Glomerular endothelial cell (primary cell): ENCODE measurements around the gene INTS6. TPM values are rescaled to one million over a fixed set of nuclear protein-coding genes. Genes with fewer than 3 reads are reported as not detected.

Experiments used
- DNase-seq: peaks from one replicate; pipeline ENCODE4 v3.0.0-alpha.2; 2011; ENCODE audit warnings: low read depth, low spot score; ENCODE audit errors: extremely low read depth
- total RNA-seq: library from RNA; depleted of rRNA; stranded (reverse); fragments of >200 nt; gene quantifications from 2 replicates; pipeline ENCODE4 v1.2.3, GENCODE V29; 2015

Gene INTS6
- total RNA-seq, 1 donor from 2014 or later: 26.9 TPM

DNA sequence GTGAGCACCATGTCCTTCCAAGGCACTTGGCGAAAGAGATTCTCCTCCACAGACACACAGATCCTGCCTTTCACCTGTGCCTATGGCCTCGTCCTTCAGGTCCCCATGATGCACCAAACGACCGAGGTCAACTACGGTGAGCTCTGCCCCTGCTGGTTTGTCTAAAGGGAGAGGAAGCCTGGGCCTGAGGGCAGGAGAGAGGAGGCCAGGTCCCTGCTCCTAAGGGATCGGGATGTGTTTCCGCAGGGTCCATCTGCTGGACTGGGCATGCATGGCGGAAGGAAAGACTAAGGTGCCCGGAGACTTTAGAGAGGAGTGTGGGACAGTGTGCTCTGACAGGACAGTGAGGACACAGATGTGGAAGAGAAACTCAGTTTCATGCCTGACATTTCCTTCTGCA is 105.7 kb downstream of the INTS6 start:
- DNase-seq: no peak

DNA sequence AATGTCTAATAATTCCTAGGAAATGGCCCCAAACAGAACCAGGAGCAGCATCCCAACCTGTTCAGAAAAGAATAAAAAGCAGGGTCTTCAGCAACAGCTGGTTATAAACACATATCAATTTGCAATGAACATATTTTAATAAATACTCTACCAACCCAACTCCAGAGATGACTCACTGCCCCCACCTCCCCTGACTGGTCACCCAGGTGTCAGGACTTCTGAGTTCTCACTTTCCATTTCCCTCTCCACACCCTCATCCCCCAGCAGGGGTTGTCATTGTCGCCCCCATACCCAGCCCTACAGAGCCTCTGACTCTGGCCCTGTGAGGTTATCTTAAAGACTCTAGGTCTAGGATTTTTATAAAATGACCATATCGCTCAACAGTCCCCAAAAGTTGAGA is 106.4 kb downstream of the INTS6 start:
- DNase-seq: no peak

DNA sequence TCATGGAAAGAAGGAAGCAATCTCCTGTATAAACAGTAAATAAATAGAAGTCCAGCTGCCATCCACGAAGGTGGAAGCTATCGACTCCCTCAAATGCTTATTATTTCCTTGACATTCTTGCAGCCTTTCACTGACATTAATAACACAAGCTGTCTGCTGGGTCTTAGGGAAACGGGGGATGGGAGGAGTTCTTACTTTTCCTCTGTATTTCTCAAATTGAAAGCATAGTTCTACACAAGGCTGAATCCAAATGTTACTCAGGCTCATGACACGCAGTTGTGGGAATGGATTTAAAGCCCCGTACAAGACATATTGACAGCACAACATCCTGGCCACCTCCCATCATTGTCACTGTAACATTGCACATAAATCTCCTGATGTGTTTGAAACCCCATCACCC is 109.4 kb downstream of the INTS6 start:
- no peak for DNase-seq

DNA sequence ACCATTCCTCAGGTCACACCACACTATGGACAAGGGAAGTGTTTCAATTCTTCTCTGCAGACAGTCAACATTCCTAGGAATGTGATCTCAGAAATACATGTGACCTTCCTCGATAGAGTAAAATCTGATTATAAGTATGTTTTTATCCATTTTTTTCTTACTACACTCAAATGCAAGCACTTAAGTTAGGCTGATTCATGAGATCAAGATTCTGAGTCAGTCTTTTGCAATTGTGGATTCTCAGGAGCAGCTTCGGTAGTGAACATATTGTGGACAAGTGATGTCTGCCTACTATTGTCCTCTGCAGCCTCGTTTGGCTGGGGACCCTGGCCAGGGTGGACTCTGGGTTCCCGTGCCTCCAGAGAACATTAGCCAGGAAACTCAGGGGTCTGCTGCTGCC is 110.1 kb downstream of the INTS6 start:
- no peak for DNase-seq

DNA sequence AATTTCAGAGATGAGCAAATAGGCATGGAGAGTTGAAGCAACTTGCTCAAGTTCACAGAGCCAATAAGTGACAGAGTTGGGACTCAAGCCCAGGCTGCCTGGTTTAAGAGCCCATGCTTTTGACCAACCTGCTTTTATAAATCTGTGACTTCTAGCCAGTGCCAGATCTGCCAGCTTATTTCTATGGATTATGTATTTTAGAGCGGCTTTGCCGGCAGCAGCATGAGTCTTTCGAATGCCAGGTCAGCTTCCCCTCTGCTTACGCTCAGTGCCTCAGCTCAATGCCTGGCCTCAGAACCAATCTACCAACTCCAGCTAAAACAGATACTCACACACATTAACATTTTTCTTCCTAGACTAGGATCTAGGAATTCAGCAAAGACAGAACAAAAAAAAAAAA is 111.0 kb downstream of the INTS6 start:
- no peak for DNase-seq

DNA sequence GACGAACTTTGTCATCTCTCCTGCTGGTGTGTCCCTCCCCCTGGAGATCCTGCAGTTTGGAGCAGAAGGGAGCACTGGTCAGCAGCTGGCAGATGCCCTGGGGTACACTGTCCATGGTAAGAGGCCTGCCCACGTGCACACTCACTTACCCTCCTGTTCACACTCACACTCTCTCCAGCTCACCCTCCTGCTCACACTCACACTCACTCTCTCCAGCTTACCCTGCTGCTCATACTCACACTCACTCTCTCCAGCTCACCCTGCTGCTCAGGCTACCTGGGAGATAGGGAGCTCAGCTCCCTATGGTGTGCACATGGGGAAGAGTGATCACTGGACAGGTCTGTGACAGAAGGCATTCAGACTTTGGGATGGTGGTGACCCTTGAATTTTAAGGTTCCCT is 111.6 kb downstream of the INTS6 start:
- no peak for DNase-seq

DNA sequence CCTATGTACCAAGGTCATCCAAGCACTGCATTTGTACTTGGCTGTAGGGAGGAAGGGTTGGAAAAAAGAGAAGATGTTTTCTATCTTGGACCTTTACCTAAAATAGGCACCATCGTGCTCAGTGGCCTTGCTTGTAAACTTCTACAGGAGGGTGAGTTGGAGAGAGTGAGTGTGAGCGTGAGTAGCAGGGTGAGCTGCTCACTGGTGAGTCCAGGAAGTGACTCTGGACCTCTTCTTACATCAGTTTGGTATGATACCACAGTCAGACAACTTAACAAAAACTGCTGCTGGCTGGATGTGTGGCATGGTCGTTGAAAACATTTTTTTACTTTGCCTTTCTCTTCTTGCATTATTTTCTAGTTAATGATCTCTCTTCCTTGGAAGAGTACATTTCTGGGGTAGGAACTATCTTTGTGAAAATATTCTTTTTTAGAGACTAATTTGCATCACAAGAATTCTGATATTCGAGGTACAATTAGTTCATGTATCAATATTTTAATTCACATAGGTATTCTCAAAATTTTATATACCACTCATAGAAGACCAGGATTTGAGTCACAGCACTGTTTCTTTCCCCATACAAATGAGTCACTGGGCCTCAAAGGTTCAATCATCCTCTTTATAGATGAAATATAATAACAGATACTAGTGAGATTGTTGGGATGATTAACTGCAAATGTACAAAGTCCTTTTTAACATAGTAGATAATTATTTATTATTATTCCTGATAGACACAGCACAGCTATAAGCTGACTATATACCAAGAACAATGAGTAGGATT is 112.7 kb downstream of the INTS6 start:
- DNase-seq: no peak

DNA sequence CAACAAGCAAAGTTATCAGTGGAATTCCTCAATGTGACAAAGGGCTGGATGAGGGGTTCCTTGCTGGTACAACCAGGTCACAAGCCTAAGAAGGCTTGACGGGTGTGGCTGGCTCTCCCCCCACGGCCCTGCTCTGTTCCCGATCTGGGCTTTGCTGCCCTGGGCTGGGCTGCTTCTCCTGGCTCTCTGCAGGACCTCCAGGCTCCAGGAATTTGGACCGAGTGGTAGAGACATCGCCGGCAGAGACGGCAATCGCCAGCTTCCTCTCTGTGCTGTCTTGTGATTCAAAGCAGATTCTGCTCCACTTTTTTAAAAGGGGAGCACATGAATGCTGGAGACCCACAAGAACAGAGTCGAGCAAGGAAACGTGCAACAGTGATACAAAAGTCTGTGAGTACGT is 113.5 kb downstream of the INTS6 start, which contains the start of gene SERPINE3:
Gene SERPINE3, plus strand, starts transcription at position 338 of the 400 bp plus-strand sequence. CDS start 1,401 bp downstream, outside the sequence.
- no peak for DNase-seq

DNA sequence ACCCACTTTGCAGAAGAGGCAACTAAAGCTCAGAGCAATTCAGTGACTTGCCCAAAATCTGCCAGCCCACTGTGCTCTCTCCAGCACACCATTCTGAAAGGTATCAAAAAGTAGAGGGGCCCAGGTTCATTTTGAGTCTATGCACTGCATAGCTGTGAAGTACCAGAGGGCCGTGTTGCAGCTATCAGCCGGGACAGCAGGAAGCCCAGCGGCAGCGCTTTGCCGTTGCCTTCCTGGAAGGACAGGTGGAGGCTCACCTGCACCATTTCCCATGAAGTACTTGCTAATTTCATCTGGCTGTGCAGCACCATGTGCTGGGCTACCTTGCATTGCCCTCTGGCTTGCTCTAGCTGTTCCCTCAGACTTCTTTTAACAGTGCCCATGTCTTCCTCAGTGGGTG is 116.1 kb downstream of the INTS6 start:
- no peak for DNase-seq

DNA sequence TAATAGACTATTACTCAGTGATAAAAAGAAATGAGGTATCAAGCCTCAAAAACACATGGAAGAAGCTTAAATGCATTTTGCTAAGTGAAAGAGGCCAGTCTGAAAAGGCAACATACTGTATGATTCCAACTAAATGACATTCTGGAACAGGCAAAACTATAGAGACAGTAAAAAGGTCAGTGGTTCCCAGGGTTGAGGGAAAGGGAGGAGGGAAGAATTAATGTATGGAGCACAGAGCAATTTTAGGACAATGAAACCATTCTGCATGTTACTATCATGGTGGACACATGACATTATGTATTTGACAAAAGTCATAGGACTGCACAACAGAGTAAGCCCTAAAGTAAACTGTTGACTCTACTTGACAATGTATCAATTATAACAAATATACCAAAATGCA is 119.0 kb downstream of the INTS6 start:
- DNase-seq: no peak

DNA sequence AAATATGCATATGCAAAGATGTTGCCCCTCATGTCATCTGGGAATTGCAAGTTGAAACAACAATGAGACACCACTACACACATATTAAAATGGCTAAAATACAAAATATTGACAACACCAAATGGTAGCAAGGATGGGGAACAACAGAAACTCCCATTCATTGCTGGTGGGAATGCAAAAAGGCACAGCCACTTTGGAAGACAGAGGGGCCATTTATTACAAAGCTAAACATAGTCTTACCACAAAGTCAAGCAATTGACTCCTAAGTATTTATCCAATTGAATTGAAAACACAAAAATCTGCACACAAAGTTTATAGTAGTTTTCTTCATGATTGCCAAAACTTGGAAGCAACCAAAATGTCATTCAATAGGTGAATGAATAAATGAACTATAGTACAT is 119.4 kb downstream of the INTS6 start:
- no peak for DNase-seq

DNA sequence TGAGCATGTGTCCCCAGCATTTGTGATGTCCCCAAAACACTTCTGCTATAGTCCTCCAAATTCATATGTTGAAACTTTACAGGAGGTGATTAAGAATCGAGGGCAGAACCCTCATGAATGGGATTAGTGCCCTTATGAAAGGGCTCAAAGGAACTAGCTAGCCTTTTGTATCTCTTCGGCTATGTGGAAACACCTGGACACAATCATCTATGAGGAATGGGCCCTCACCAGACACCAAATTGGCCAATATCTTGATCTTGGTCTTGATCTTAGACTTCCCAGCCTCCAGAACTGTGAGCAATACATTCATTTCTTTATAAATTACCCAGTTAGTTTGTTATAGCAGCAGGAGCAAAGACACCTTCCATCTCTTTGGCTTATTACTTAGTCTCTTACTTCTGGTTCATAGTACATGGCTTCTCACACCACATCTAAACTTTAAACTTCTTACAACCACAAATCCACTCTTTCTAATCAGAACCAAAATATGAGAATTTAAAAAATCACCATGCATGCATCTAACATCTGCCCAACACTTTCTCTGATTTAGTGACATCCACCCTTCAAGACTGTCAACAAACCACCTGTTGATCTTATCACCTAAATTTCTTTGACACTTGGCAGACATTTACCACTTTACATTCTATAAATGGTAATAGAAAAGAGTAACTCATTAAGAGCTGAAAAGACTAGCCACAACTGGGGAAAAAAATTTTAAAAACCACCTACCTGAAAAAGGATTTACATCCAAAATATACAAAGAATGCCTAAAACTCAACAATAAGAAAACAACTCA is 120.1 kb downstream of the INTS6 start:
- DNase-seq: no peak

DNA sequence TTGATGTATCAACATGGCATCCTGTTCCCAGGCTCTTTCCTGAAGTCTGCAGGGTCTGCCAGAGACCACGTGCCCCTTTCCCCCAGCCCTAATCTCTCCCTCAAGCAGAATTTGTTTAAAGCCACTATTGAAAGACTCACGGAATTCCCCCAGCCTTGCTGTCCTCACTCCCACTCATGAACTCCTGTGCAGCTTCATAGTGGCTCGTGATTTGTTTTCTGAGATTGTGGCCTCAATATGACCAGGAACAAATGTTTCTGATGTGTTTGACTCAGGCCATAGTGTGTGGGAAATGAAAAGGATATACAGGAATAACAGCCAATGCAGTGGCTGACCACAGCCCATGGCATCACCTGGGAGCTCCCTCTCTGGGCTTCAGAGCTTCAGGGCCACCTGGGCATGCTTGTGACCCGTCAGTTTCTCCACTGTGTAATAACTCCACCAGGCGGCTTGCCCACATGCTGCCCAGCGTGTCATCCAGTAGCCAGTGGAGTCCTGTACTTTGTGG is 121.4 kb downstream of the INTS6 start:
- no peak for DNase-seq

DNA sequence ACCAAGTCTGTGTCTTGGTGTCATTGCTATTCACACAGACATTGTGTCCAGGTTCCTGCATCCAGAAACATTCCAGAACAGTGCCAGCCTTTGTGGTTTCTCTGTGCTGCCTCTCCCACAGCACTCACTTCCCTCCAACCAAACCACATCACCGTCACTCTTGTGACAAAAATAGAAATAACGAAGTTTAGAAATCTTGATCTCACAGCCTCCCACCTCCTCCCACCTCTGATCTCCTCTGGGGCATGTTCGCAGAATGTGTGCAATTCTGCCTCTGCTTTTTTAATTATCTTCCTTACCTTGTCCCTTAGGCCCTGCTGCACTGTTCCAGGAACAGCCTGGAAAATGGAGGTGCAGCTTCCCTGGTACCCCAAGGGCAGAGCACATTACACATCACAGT is 122.0 kb downstream of the INTS6 start:
- DNase-seq: no peak

DNA sequence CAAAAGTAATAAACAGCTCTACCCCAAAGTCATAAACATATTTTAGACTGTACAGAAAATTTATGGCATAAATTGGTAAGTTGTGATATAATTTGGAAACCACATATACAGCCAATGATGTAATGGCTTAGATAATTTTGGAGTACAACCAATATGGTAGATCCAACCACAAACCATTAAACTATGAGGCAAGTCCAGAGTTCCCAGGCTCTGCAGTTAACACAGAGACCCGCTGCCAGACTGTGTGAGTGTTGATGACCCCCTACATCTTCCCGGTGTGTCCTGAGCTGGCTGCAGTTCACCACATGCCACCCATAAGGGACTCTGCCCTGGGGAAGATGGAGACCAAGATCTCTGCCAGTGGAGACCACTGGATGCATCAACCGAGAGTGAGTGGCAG is 123.2 kb downstream of the INTS6 start:
- no peak for DNase-seq

DNA sequence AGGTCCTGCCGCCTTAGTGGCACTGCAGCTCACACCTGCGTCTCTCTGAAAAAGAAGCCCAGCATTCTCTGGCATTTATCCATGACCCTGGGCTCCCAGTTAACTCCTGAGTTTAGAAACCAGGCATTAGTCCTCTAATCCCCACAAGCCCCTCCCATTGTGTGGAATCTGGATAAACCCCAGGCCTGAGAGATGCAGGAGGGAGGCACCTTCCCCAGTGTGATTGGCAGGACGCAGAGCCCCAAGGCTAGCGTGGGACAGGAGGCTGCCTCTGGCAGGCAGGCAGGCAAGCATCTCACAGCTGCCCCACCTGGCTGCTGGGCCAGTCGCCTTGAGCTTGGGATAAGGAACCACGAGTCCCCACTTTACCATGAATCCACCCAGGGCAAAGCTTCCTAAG is 124.3 kb downstream of the INTS6 start:
- no peak for DNase-seq

DNA sequence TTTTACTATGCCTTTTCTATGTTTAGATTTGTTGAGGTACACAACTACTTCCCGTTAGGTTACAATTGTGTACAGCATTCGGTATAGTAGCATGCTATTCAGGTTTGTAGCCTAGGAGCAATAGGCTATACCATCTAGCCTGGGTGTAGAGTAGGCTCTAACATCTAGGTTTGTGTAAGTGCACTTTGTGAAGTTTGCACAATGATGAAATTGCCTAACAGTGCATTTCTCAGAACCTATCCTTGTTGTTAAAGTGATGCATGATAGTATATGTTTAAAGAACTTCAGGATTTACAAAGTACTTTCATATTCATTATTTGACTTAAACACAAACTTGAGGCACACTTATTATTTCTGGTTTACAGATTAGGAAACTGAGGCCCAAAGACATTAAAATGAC is 124.9 kb downstream of the INTS6 start:
- no peak for DNase-seq

DNA sequence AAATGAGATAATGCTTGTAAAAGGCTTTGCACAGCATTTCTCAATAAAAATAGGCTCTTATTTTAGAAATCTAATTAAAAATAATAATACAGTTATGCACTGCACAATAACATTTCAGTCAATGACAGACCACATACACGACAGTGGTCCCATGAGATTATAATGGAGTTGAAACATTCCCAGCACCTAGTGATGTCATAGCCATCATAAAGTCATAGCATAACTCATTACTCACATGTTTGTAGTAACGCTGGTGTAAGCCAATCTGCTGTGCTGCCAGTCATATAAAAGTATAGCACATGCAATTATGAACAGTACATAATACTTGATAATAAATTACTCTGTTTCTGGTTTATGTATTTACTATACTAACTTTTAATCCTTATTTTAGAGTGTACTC is 126.1 kb downstream of the INTS6 start:
- DNase-seq: no peak

DNA sequence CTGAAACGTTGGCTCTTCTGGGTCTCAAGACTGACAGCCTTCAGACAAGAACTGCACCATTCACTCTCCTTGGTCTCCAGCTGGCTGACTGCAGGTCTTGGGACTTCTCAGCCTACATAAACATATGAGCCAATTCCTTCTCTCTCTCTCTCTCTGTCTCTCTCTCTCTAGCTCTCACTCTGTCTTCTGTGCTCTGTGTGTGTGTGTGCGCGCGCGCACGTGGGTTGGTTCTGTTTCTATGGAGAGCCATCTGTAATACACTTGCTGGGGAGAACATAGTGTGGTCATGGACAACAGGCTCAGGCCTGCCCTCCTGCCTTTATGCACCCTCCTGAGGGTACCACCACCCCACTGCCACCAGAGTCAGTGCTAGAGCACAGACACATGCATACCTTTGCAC is 127.0 kb downstream of the INTS6 start:
- no peak for DNase-seq

DNA sequence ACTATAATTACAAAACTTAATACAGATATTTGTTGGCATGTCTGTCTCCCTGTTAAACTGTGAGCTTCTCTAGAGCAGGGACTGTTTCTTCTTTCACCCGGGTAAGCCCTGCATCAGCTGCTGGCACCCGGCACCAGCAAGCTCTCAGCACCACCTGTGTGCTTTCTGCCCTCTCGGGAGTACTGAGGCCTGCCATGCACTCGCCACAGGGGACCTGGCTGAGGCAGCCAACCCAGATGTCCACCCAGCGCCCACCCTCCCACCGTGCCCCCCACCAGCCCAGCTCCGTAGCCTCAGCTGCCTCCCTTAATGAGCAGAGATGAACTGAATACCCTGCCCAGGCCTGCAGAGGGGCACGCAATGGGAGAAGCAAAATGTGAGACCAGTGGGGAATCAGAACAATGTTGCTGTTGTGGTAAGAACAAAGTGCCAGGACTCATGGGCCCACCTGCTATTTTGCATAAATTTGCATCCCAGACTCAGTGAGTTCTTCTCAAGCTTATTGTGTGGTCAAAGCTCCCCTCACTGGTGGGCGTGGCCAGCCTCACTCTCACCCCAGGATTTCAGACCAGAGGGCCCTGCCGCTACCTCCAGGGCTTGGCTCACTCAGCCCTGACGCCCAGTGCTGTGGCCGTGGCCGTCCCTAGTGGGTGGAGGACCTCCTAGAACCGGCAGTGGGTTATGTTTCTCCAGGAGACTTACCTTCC is 128.0 kb downstream of the INTS6 start:
- no peak for DNase-seq

DNA sequence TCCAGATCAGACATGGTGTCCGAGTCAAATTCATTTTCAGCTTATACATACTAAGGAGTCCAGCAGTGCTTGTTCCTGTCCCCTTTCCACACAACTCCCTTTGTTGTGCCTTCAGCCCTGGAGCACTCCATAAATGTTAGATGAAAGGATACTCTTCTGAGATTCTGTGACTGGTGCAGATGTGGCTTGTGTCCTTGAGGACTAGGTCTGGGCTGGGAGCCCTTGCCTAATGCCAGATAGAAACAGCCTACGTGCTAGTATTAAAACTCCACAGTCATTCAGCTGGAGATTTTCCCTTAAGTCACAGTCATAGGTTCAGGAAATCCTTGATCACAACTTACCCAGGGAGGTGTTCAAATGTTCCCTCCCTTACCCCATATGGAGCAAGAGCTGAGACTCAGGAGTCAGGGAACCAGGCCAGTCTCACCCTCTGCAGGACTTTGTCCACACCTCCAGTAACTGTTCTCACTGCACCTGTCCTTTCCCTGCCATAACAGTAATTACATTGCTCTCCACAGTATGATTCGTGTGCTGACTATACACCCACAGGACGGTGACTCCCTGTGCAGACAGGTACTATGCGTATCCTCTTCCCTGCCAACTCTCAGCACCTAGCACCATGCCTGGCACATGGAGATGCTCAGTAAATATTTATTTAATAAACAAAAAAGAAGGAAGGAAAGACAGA is 128.9 kb downstream of the INTS6 start:
- DNase-seq: no peak
